Right ventricle myocardium superior (tissue), 1 donor: Measurements from ENCODE around the gene ZNF33B. TPM values are rescaled to one million over a fixed set of nuclear protein-coding genes. Genes with fewer than 3 reads are reported as not detected.
"Not testable (repeated sequence)": the region's sequence is repeated elsewhere in the genome, so short reads cannot be mapped to it uniquely, and the experiment has no call there.

ENCODE experiments used
- ATAC-seq: fragments of 200-7000 bp; cut with Tn5 transposase; one replicate; pipeline ENCODE4 v1.9.1; 2020; ENCODE audit warnings: mild to moderate bottlenecking; ENCODE audit not compliant: poor library complexity
- DNase-seq: peaks from one replicate; pipeline ENCODE4 v3.0.0-alpha.2; 2020
- intact Hi-C: fragments of 100-400 bp; cut with DNase I; formaldehyde crosslinking; loops from one replicate; pipeline ENCODE4 v1.11.2; 2022
- long read RNA-seq: library from polyadenylated mRNA; unstranded; transcript quantifications from one replicate; pipeline ENCODE4 v2.0.0, GENCODE V29; 2021
- total RNA-seq: library from RNA; stranded (reverse); fragmentation: NEBNext Ultra II Directional; extraction: Animal tissue kit (Norgen Biotek cat#: 25700); gene quantifications from one replicate; pipeline ENCODE4 v1.2.1, GENCODE V29; 2021
- donor health status: DM: no; HTN: yes; CAD: no; lungs with severe emphysema.

ZNF33B gene
- total RNA-seq: 14.0 TPM
- long read RNA-seq, full-length matches to known transcripts: 4 of 28 reads
- long read RNA-seq, partial matches to known transcripts: 5 of 28 reads
- long read RNA-seq, other reads (novel, unspliced or antisense): 19 of 28 reads

- intact Hi-C loops: loop anchor here (5.0 kb wide), 1 partner anchor 86 kb away; no protein-coding TSS in a partner anchor
- DNase-seq: peak; percentile 96
- peak; percentile 99 for ATAC-seq
Observed at GRCh38 chr10:42638055-42638820, at the start of gene ZNF33B. Gene ZNF33B (minus strand): TSS chr10:42638570. CDS start chr10:42636928, 1,642 bp downstream.

DNA sequence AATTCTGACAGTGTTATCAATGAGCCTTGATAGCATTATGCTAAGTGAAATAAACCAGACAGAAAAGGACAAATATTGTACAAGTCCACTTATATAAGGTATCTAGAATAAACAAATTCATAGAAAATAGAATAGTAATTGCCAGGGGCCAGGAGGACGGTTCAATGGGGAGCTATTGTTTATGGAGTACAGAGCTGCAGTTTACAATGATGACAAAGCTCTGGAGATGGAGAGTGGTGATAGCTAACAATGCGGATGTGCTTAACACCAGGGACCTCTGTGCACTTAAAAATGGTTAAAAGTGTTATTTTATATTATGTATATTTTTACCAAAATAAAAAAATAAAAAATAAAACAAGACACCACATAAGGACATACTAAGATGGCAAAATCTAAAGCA lies 46.1 kb upstream of the ZNF33B start:
- DNase-seq (no peak), ATAC-seq (no peak)
- intact Hi-C loops: no loop called here

DNA sequence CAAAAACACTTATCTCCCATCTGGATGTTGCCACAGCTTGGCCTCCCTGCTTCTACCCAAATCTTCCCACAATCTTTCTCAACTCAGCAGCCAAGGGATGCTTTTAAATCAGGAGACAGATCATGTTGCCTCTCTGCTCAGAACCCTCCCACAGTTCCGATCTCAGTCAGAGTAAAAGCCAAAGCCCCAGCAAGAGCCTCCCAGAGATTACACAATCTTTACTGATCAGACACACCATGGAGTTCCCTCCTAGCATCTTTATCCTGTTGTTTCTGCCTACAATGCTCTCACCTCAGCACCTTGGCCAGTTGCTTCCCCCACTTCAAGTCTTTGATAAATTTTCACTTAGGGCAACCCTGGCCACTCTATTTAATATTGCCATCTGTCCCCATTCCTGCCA lies 41.9 kb upstream of the ZNF33B start:
- DNase-seq (no peak), ATAC-seq (no peak)
- intact Hi-C loops: no loop called here

DNA sequence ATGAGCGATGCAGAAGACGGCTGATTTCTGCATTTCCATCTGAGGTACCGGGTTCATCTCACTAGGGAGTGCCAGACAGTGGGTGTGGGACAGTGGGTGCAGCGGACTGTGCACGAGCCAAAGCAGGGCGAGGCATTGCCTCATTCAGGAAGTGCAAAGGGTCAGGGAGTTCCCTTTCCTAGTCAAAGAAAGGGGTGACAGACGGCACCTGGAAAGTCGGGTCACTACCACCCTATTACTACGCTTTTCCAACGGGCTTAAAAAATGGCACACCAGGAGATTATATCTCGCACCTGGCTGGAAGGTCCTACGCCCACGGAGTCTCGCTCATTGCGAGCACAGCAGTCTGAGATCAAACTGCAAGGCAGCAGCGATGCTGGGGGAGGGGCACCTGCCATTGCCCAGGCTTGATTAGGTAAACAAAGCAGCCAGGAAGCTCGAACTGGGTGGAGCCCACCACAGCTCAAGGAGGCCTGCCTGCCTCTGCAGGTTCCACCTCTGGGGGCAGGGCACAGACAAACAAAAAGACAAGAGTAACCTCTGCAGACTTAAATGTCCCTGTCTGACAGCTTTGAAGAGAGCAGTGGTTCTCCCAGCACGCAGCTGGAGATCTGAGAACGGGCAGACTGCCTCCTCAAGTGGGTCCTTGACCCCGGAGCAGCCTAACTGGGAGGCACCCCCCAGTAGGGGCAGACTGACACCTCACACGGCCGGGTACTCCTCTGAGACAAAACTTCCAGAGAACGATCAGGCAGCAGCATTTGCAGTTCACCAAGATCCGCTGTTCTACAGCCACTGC lies 27.0 kb upstream of the ZNF33B start:
- ATAC-seq, intact Hi-C loops: not testable (repeated sequence)

DNA sequence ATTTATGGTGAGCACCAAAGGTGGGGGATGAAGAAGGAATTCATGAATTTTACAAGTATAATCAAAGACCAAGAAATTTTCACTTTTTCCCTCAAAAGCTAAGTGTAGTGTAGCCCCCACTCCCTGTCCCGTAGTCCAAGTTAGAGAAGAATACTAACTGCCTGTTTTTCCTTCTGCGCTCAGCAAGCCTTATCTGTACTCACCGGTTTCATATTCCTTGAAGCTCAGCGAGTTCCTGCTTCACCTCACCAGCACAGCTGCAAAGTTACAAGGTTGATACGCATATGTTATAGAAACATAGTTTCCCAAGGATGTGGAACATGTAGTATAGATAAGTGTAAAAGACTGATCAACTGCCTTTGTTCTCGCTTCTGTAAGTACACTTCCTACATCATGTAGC lies 16.0 kb upstream of the ZNF33B start:
- ATAC-seq: no peak
- no peak for DNase-seq
- intact Hi-C loops: no loop called here

More for the DNA sequence above, 27.0 kb upstream of the ZNF33B start:
- not testable (repeated sequence) for DNase-seq

DNA sequence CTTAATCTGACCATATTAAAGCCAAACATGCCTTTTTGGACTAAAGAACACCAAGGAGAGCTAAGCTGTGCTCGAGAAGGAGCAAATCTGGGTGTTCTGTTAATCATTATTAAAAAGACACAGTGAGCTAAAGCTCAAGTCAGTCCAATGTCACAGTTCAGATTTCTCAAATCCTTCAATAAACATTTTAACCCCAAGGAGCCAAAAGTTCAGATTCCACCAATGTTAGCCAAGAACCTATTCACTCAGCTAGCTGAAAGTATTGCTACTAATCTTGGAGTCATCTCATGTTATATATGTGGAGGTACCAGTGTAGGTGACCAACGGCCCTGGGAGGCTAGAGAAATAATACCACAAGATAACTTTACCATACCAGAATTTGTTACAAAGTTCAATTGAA lies 14.5 kb upstream of the ZNF33B start:
- intact Hi-C loops: no loop called here
- no peak for ATAC-seq
- no peak for DNase-seq

DNA sequence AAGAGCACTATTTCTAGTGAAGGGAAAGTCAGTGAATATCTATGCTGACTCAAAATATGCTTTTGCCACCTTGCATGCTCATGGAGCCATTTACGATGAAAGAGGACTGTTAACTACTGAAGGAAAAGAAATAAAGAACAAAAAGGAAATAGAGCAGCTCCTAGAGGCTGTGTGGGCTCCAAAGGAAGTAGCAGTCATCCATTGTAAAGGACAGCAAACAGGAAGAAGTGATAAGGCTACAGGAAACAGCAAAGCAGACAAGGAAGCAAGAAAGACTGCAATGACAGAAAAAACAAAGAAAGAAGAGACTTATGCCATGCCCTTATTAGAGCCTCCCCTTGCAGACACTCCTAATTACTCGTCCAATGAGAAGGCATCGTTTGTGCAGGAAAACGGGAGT lies 12.0 kb upstream of the ZNF33B start:
- no peak for ATAC-seq
- intact Hi-C loops: no loop called here
- DNase-seq: no peak

DNA sequence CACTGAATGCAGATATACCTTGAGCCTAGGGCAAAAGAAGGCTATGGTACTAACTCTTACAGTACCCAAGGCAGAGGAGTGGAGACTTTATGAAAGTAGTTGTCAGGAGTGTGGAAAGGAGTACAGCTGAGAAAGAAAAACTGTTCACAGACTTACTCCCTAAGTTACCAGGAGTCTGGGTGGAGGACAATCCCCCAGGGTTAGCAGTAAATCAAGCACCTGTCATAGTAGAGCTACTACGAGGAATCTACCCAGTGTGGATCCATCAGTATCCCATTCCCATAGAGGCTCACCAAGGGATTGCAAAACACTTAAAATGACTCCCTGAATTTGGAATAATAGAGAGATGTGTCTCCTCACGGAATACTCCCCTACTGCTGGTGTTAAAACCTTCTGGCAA lies 10.1 kb upstream of the ZNF33B start:
- no peak for DNase-seq
- ATAC-seq: no peak
- intact Hi-C loops: no loop called here

- ATAC-seq (no peak), DNase-seq (no peak)
- intact Hi-C loops: no loop called here
Observed at GRCh38 chr10:42646687-42647640, 8.6 kb upstream of the ZNF33B start.

DNA sequence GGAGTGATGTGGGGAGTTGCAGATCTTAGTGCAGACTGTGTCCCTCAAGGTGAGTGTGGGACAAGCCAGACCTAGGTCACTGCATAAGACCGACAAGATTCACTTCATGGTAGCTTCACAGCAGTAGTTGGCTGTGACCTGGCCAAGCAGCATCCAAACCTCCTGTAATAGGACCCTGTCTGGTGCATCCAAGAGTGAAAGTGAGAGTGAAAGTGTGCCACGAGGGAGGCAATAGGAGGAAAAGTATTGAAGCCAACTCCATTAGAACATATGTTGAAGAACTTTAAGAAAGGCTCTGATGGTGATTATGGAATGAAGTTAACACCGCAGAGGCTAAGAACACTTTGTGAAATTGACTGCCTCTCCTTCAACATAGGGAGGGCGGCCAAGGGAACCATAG lies 7.8 kb upstream of the ZNF33B start:
- intact Hi-C loops: no loop called here
- no peak for DNase-seq
- no peak for ATAC-seq

- DNase-seq (no peak), ATAC-seq (no peak)
- intact Hi-C loops: no loop called here
Observed at GRCh38 chr10:42645516-42645915, 7.1 kb upstream of the ZNF33B start.

- intact Hi-C loops: no loop called here
- DNase-seq: no peak
- no peak for ATAC-seq
Observed at GRCh38 chr10:42645103-42645502, 6.7 kb upstream of the ZNF33B start.

- ATAC-seq: no peak
- DNase-seq: no peak
- intact Hi-C loops: no loop called here
Observed at GRCh38 chr10:42640610-42641229, 2.4 kb upstream of the ZNF33B start.

GRCh38 chr10:42638821-42639270 lies 476 bp upstream of the ZNF33B start:
- ATAC-seq (no peak), DNase-seq (no peak)
- intact Hi-C loops: loop anchor here (5.0 kb wide), 1 partner anchor 87 kb away; no protein-coding TSS in a partner anchor

- intact Hi-C loops: loop anchor here (5.0 kb wide), 1 partner anchor 85 kb away; no protein-coding TSS in a partner anchor
- ATAC-seq: no peak
Observed at GRCh38 chr10:42637648-42638054, 719 bp downstream of the ZNF33B start.

GRCh38 chr10:42637142-42637541 lies 1.2 kb downstream of the ZNF33B start:
- DNase-seq: no peak
- intact Hi-C loops: loop anchor here (5.0 kb wide), 1 partner anchor 85 kb away; no protein-coding TSS in a partner anchor
- no peak for ATAC-seq

More at GRCh38 chr10:42637648-42638054, 719 bp downstream of the ZNF33B start:
- DNase-seq: no peak

- ATAC-seq (no peak), DNase-seq (no peak)
- intact Hi-C loops: loop anchor here (5.0 kb wide), 1 partner anchor 83 kb away; no protein-coding TSS in a partner anchor
Observed at GRCh38 chr10:42635098-42635497, 3.3 kb downstream of the ZNF33B start.

GRCh38 chr10:42632564-42632963 lies 5.8 kb downstream of the ZNF33B start:
- ATAC-seq (no peak), DNase-seq (no peak)
- intact Hi-C loops: no loop called here
